OCI-LY7 (cell line): ENCODE results near the gene SHF.

Source experiments
- CTCF ChIP-seq: fragments of 200-600 bp; sonication (generic); conservative IDR thresholded peaks from 2 replicates; pipeline ENCODE4 v1.5.1; 2014; ENCODE audit warnings: mild to moderate bottlenecking, antibody characterized with exemption, low read length, moderate library complexity, mixed read lengths
- EZH2phosphoT487 ChIP-seq: fragments of 200-600 bp; sonication (generic); IDR thresholded peaks from 2 replicates; pipeline ENCODE4 v1.6.1; 2018; ENCODE audit warnings: low read depth, borderline replicate concordance, mild to moderate bottlenecking, mixed run types, antibody characterized with exemption, low read length, moderate library complexity, mixed read lengths

DNA sequence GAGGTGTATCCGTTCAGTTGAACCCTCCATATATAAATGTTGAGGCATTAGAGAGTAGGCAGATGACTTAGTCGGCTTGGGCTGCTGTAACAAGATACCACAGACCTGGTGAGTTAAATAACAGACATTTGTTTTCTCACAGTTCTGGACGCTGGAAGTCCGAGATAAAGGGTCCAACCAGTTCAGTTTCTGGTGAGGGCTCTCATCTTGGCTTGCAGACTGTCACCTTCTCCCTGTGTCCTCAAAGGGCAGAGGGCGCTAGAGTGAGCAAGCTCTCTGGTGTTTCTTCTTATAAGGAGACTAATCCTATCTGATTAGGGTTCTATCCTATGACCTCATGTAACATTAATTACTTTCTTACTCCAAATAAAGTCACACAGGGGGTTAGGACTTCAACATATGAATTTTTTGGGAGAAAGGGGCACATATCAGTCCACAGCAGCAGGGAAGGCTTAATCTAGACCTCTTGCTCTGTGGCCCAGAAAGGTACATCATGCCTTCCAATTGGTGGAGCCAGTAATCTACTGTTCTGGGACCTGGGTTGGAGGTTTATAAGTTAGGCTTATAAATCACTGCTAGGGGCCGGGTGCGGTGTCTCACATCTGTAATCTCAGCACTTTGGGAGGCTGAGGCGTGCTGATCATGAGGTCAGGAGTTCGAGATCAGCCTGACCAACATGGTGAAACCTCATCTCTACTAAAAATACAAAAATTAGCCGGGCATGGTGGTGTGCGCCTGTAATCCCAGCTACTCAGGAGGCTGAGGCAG is 37.9 kb upstream of the SHF start:
- TF ChIP-seq CTCF = peak; percentile 56
- TF ChIP-seq EZH2phosphoT487 = no peak
